ENCODE results near the gene SLC8B1.

SLC8B1 gene

GRCh38 chr12:113334786-113335539 lies at the start of gene SLC8B1:
Gene SLC8B1 (minus strand): TSS chr12:113335109. CDS start chr12:113332878, 2,231 bp downstream.
- DNase-seq = no peak

GRCh38 chr12:113382206-113382605 lies 47.3 kb upstream of the SLC8B1 start:
- no peak for DNase-seq

- no peak for DNase-seq
Measured at GRCh38 chr12:113381220-113381619, 46.3 kb upstream of the SLC8B1 start.

GRCh38 chr12:113378291-113378690 lies 43.4 kb upstream of the SLC8B1 start:
- no peak for DNase-seq

- DNase-seq = no peak
Measured at GRCh38 chr12:113374823-113375428, 40.0 kb upstream of the SLC8B1 start.

- DNase-seq = no peak
Measured at GRCh38 chr12:113373969-113374368, 39.1 kb upstream of the SLC8B1 start.

GRCh38 chr12:113373440-113373839 lies 38.5 kb upstream of the SLC8B1 start:
- no peak for DNase-seq

GRCh38 chr12:113372371-113372770 lies 37.5 kb upstream of the SLC8B1 start:
- no peak for DNase-seq

- DNase-seq = no peak
Measured at GRCh38 chr12:113371808-113372207, 36.9 kb upstream of the SLC8B1 start.

- DNase-seq = no peak
Measured at GRCh38 chr12:113370923-113371682, 36.2 kb upstream of the SLC8B1 start.

- no peak for DNase-seq
Measured at GRCh38 chr12:113369391-113369985, 34.6 kb upstream of the SLC8B1 start.

- DNase-seq = no peak
Measured at GRCh38 chr12:113368331-113368730, 33.4 kb upstream of the SLC8B1 start.

- DNase-seq = no peak
Measured at GRCh38 chr12:113366827-113367226, 31.9 kb upstream of the SLC8B1 start.

- no peak for DNase-seq
Measured at GRCh38 chr12:113365639-113366395, 30.9 kb upstream of the SLC8B1 start.

GRCh38 chr12:113364698-113365097 lies 29.8 kb upstream of the SLC8B1 start:
- DNase-seq = no peak

- DNase-seq = no peak
Measured at GRCh38 chr12:113361574-113362370, 26.9 kb upstream of the SLC8B1 start.

- no peak for DNase-seq
Measured at GRCh38 chr12:113359939-113360748, 25.2 kb upstream of the SLC8B1 start.

GRCh38 chr12:113359133-113359938 lies 24.4 kb upstream of the SLC8B1 start:
- DNase-seq = no peak

GRCh38 chr12:113358381-113359132 lies 23.6 kb upstream of the SLC8B1 start, which contains the start of gene PLBD2:
Gene PLBD2 (plus strand): TSS chr12:113358587. CDS start chr12:113358601, 14 bp downstream.
- peak; percentile 22 for DNase-seq
